Naive thymus-derived CD4-positive, alpha-beta T cell (primary cell): ENCODE measurements around the gene ELMO1. TPM values are rescaled to one million over a fixed set of nuclear protein-coding genes. Genes with fewer than 3 reads are reported as not detected.
"Not testable (repeated sequence)": the region's sequence is repeated elsewhere in the genome, so short reads cannot be mapped to it uniquely, and the experiment has no call there.

Experiments
- ATAC-seq: fragments of 150-1000 bp; cut with Tn5 transposase; 2 replicates; pipeline ENCODE4 v1.10.0; 2021; ENCODE audit warnings: mild to moderate bottlenecking, moderate library complexity
- CTCF ChIA-PET: fragments of 350-600 bp; sonication (Branson Sonifier 250); formaldehyde crosslinking; loops from one replicate; lab custom pipeline; 2021; ENCODE audit warnings: antibody characterized with exemption; lab: Charles Lee
- POLR2A ChIA-PET: fragments of 350-600 bp; sonication (Branson Sonifier 250); formaldehyde crosslinking; loops from one replicate; lab custom pipeline; 2021; ENCODE audit warnings: antibody characterized with exemption, inconsistent platforms; lab: Charles Lee
- DNase-seq, 9 donors: peaks; one replicate each; pipeline versions ENCODE4 v3.0.0 to v3.0.0-alpha.2; 2020 to 2022; ENCODE audit warnings: mixed read lengths in 1 of 9
- H3K27ac ChIP-seq: one replicate; pipeline ENCODE4 v1.7.0; 2013; ENCODE audit warnings: mild to moderate bottlenecking, low read depth, low read length, moderate library complexity
- H3K27me3 ChIP-seq, 2 donors: one replicate each; pipeline ENCODE4 v1.7.0; 2013; ENCODE audit warnings: low read length in 2 of 2, mild to moderate bottlenecking in 2 of 2, moderate library complexity in 2 of 2; ENCODE audit not compliant: control insufficient read depth in 2 of 2, insufficient read depth in 2 of 2
- H3K36me3 ChIP-seq, 3 experiments: 1 replicate in 2 of 3; 2 replicates in 1 of 3; pipeline ENCODE4 v1.7.0; 2013; ENCODE audit warnings: low read length in 3 of 3, mild to moderate bottlenecking in 3 of 3, moderate library complexity in 1 of 3; ENCODE audit not compliant: insufficient read depth in 3 of 3, control insufficient read depth in 2 of 3
- H3K4me1 ChIP-seq, 2 donors: one replicate each; pipeline ENCODE4 v1.7.0; 2013; ENCODE audit warnings: low read length in 2 of 2, mild to moderate bottlenecking in 2 of 2, moderate library complexity in 1 of 2; ENCODE audit not compliant: control insufficient read depth in 2 of 2, insufficient read depth in 2 of 2
- H3K4me3 ChIP-seq: 2 replicates; pipeline ENCODE4 v1.7.0; 2013; ENCODE audit warnings: mild to moderate bottlenecking, low read length
- H3K9me3 ChIP-seq, 3 experiments: 1 replicate in 2 of 3; 2 replicates in 1 of 3; pipeline ENCODE4 v1.7.0; 2013; ENCODE audit warnings: low read length in 3 of 3; ENCODE audit not compliant: control insufficient read depth in 2 of 3
- H3K27ac Mint-ChIP-seq, 9 donors: one replicate each; pipeline ENCODE4 v1.8.0; 2020 to 2022; ENCODE audit warnings: mixed read lengths in 9 of 9, mild to moderate bottlenecking in 8 of 9, moderate library complexity in 5 of 9, inconsistent platforms in 2 of 9
- H3K27me3 Mint-ChIP-seq, 5 donors: one replicate each; pipeline ENCODE4 v1.8.0; 2021 to 2022; ENCODE audit warnings: mixed read lengths in 5 of 5, mild to moderate bottlenecking in 1 of 5
- H3K36me3 Mint-ChIP-seq, 5 donors: one replicate each; pipeline ENCODE4 v1.8.0; 2020 to 2022; ENCODE audit warnings: mixed read lengths in 5 of 5, mild to moderate bottlenecking in 3 of 5, inconsistent platforms in 1 of 5
- H3K4me1 Mint-ChIP-seq, 7 donors: one replicate each; pipeline ENCODE4 v1.8.0; 2020 to 2022; ENCODE audit warnings: mixed read lengths in 7 of 7, mild to moderate bottlenecking in 3 of 7, inconsistent platforms in 1 of 7
- H3K4me3 Mint-ChIP-seq, 10 donors: one replicate each; pipeline ENCODE4 v1.8.0; 2020 to 2022; ENCODE audit warnings: mild to moderate bottlenecking in 10 of 10, mixed read lengths in 10 of 10, moderate library complexity in 6 of 10, inconsistent platforms in 2 of 10
- H3K9me3 Mint-ChIP-seq, 11 donors: one replicate each; pipeline ENCODE4 v1.8.0; 2020 to 2022; ENCODE audit warnings: mixed read lengths in 11 of 11, mild to moderate bottlenecking in 4 of 11, inconsistent platforms in 1 of 11, moderate library complexity in 1 of 11
- intact Hi-C, 2 donors: fragments of 100-400 bp; cut with micrococcal nuclease; formaldehyde crosslinking; loops; one replicate each; pipeline ENCODE4 v1.15.1; 2023
- polyA plus RNA-seq, 2 donors: library from polyadenylated mRNA; unstranded; fragments of 300-500 nt; fragmentation: Illumina TruSeq; gene quantifications; one replicate each; pipeline ENCODE4 v1.2.3, GENCODE V29; 2021
- total RNA-seq, 6 experiments: library from RNA in 5 of 6; stranded (reverse) in 5 of 6; gene quantifications; 1 replicate in 5 of 6; 2 replicates in 1 of 6; pipeline ENCODE4 v1.2.3 and lab custom pipeline; 2021 to 2026

Gene ELMO1
- total and polyA plus RNA-seq, 7 experiments from 2014 or later: 63.6 to 160 (median 124) TPM

GRCh38 chr7:36982766-36983165, 465.9 kb downstream of the ELMO1 start:
- POLR2A ChIA-PET: no interaction called here
- no peaks in the 10 kb centered on the region for H3K4me1 ChIP-seq
- no peak overlapping the region for H3K27ac ChIP-seq
- intact Hi-C loops: no loop called here
- peaks cover 0 to 7% (median 0%) of the 10 kb centered on the region in 3 experiments for H3K36me3 ChIP-seq
- ATAC-seq: no peak
- Mint-ChIP-seq H3K4me3 (no peak overlapping the region), H3K36me3 (peaks cover 0 to 57% (median 32%) of the 10 kb centered on the region in 5 donors), H3K4me1 (peaks cover 15 to 49% (median 39%) of the 10 kb centered on the region in 7 donors), H3K27ac (peak overlapping the region in 1 of 9 donors; percentile 41), H3K27me3 (no peaks in the 10 kb centered on the region), H3K9me3 (peaks cover 0 to 2% (median 0%) of the 10 kb centered on the region in 11 donors)
- no peak for DNase-seq
- no peaks in the 10 kb centered on the region for H3K27me3 ChIP-seq
- CTCF ChIA-PET: no interaction called here
- H3K9me3 ChIP-seq: no peaks in the 10 kb centered on the region
- no peak overlapping the region for H3K4me3 ChIP-seq

DNA sequence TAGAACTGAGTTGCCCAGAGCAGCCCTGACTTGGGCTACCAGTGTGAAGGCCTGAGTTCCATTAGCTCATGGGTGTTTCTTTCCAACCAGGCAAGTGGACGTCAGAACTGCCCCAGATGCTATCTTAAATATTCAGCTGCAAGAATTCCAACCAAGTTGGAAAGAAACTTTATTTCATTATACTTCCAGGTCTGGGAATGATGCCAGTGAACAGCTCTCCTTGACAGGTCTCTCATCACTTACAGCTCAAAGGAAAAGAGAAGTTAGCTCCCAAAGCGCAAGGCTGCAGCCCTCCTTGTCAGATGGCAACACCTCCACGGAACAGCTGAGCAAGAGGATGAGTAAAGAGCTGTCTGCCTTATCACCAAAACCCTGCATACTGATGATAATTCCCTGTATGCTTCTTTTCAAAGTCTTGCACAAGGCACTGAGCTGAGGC, 468.8 kb downstream of the ELMO1 start:
- Mint-ChIP-seq H3K27ac (peak overlapping the region in 1 of 9 donors; percentile 36), H3K36me3 (peaks cover 0 to 69% (median 46%) of the 10 kb centered on the region in 5 donors), H3K4me1 (peaks cover 8 to 38% (median 20%) of the 10 kb centered on the region in 7 donors), H3K4me3 (no peak overlapping the region), H3K27me3 (no peaks in the 10 kb centered on the region), H3K9me3 (peaks cover 0 to 2% (median 0%) of the 10 kb centered on the region in 11 donors)
- Histone ChIP-seq H3K27ac (no peak overlapping the region), H3K9me3 (no peaks in the 10 kb centered on the region), H3K27me3 (no peaks in the 10 kb centered on the region), H3K4me3 (no peak overlapping the region), H3K4me1 (no peaks in the 10 kb centered on the region), H3K36me3 (peaks cover 0 to 7% (median 0%) of the 10 kb centered on the region in 3 experiments)
- CTCF ChIA-PET: interaction anchor here (0.6 to 1.1 kb wide), 2 partner anchors 9 to 590 kb away, joined by 3 to 4 read pairs; no protein-coding TSS in a partner anchor
- DNase-seq (no peak), ATAC-seq (no peak)
- POLR2A ChIA-PET: interaction anchor here (0.6 kb wide), 1 partner anchor 260 kb away, joined by 6 read pairs; no protein-coding TSS in a partner anchor
- intact Hi-C loops: no loop called here

- Mint-ChIP-seq H3K27me3 (no peaks in the 10 kb centered on the region), H3K27ac (peak overlapping the region in 3 of 9 donors; percentile 8 to 49 (median 8)), H3K4me3 (no peak overlapping the region), H3K4me1 (peaks cover 5 to 33% (median 14%) of the 10 kb centered on the region in 7 donors), H3K9me3 (peaks cover 0 to 2% (median 0%) of the 10 kb centered on the region in 11 donors), H3K36me3 (peaks cover 0 to 72% (median 46%) of the 10 kb centered on the region in 5 donors)
- Histone ChIP-seq H3K27ac (no peak overlapping the region), H3K4me3 (no peak overlapping the region), H3K27me3 (no peaks in the 10 kb centered on the region), H3K9me3 (no peaks in the 10 kb centered on the region), H3K4me1 (no peaks in the 10 kb centered on the region), H3K36me3 (peaks cover 0 to 7% (median 0%) of the 10 kb centered on the region in 3 experiments)
- no peak for ATAC-seq
- intact Hi-C loops: no loop called here
- DNase-seq: no peak
- ChIA-PET POLR2A (no interaction called here), CTCF (no interaction called here)
Measured at GRCh38 chr7:36978461-36978860, 470.2 kb downstream of the ELMO1 start.

- Mint-ChIP-seq H3K27me3 (no peaks in the 10 kb centered on the region), H3K4me1 (peaks cover 3 to 33% (median 10%) of the 10 kb centered on the region in 7 donors), H3K27ac (peak overlapping the region in 1 of 9 donors; percentile 19), H3K4me3 (no peak overlapping the region), H3K9me3 (peaks cover 0 to 2% (median 0%) of the 10 kb centered on the region in 11 donors), H3K36me3 (peaks cover 0 to 75% (median 47%) of the 10 kb centered on the region in 5 donors)
- Histone ChIP-seq H3K36me3 (peaks cover 0 to 13% (median 0%) of the 10 kb centered on the region in 3 experiments), H3K4me3 (no peak overlapping the region), H3K27ac (no peak overlapping the region), H3K4me1 (no peaks in the 10 kb centered on the region), H3K9me3 (no peaks in the 10 kb centered on the region), H3K27me3 (no peaks in the 10 kb centered on the region)
- ATAC-seq (no peak), DNase-seq (no peak)
- CTCF ChIA-PET: no interaction called here
- intact Hi-C loops: no loop called here
- POLR2A ChIA-PET: no interaction called here
Measured at GRCh38 chr7:36977878-36978277, 470.8 kb downstream of the ELMO1 start.

DNA sequence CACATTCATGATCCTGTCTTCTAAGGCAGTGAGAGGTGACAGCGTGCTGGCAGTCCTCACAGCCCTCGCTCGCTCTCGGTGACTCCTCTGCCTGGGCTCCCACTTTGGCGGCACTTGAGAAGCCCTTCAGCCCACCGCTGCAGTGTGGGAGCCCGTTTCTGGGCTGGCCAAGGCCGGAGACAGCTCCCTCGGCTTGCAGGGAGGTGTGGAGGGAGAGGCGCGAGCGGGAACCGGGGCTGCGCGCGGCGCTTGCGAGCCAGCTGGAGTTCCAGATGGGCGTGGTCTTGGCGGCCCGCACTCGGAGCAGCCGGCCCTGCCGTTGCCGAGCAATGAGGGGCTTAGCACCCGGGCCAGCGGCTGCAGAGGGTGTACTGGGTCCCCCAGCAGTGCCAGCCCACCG, 475.1 kb downstream of the ELMO1 start:
- CTCF ChIA-PET, H3K27ac ChIP-seq, H3K4me3 ChIP-seq, ATAC-seq, H3K9me3 Mint-ChIP-seq, H3K27me3 ChIP-seq, DNase-seq, H3K27ac Mint-ChIP-seq, H3K9me3 ChIP-seq, intact Hi-C loops, POLR2A ChIA-PET, H3K4me3 Mint-ChIP-seq, H3K27me3 Mint-ChIP-seq: not testable (repeated sequence)
- H3K36me3 ChIP-seq: peaks cover 0 to 14% (median 0%) of the 10 kb centered on the region in 3 experiments
- H3K4me1 Mint-ChIP-seq: peaks cover 20 to 53% (median 44%) of the 10 kb centered on the region in 7 donors
- peaks cover 6 to 61% (median 52%) of the 10 kb centered on the region in 5 donors for H3K36me3 Mint-ChIP-seq
- H3K4me1 ChIP-seq: peaks cover 7 to 18% of the 10 kb centered on the region in 2 donors

DNA sequence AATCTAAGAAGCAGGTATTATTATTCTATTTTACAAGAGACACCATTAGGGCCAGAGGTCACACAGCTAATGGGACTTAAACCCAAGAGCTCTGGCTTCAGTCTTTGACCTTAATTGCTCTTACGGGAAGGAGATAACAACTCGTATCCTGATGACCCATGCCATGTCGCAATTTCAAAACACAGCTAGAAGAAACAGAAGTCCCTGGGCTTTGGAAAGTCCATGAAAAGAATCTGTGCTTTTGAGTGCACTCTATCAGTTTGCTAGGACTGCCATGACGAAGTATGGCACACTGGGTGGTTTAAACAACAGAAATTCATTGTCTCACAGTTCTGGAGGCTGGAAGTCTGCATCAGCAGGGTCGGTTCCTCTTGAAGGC, 476.5 kb downstream of the ELMO1 start:
- ATAC-seq (no peak), DNase-seq (no peak)
- Mint-ChIP-seq H3K27me3 (no peaks in the 10 kb centered on the region), H3K27ac (no peak overlapping the region), H3K4me3 (no peak overlapping the region), H3K9me3 (peaks cover 0 to 6% (median 0%) of the 10 kb centered on the region in 11 donors), H3K36me3 (peaks cover 6 to 59% (median 45%) of the 10 kb centered on the region in 5 donors), H3K4me1 (peaks cover 23 to 50% (median 45%) of the 10 kb centered on the region in 7 donors)
- Histone ChIP-seq H3K4me1 (peaks cover 7 to 18% of the 10 kb centered on the region in 2 donors), H3K9me3 (no peaks in the 10 kb centered on the region), H3K27me3 (no peaks in the 10 kb centered on the region), H3K4me3 (no peak overlapping the region), H3K36me3 (peaks cover 0 to 7% (median 0%) of the 10 kb centered on the region in 3 experiments), H3K27ac (no peak overlapping the region)
- ChIA-PET POLR2A (no interaction called here), CTCF (no interaction called here)
- intact Hi-C loops: no loop called here
